ENCODE measurements around the gene AMH. TPM values are rescaled to one million over a fixed set of nuclear protein-coding genes. Genes with fewer than 3 reads are reported as not detected.

The AMH gene
- total and polyA plus RNA-seq, 3 donors from 2014 or later = 50.8 to 268 (median 180) TPM

- H3K9me3 ChIP-seq = no peaks in the 10 kb centered on the region
- no peak overlapping the region for H3K4me3 ChIP-seq
- peaks cover 32% of the 10 kb centered on the region for H3K4me1 ChIP-seq
- no peak for DNase-seq
- H3K27me3 ChIP-seq = no peaks in the 10 kb centered on the region
- peak overlapping the region; percentile 2 to 42 for H3K27ac ChIP-seq
- 72 to 79% methylated on average over 19 to 22 of the region's 28 CpGs for WGBS, 2 donors
- H3K36me3 ChIP-seq (ENCODE audit: low read depth, missing control alignments) = no peaks in the 10 kb centered on the region
- TF ChIP-seq POLR2A (IDR thresholded peaks at IDR 0.05) (no peak), CTCF (IDR thresholded peaks at IDR 0.05) (no peak)
- intact Hi-C loops (cut with DNase I; ENCODE audit: low total_unique reads) = no loop called here
Observed at GRCh38 chr19:2247433-2248101, 1.6 kb upstream of the AMH start.

GRCh38 chr19:2248136-2249009 is 750 bp upstream of the AMH start:
- WGBS, 2 donors = 46 to 79% methylated on average over 16 to 18 of the region's 21 CpGs
- intact Hi-C loops (cut with DNase I; ENCODE audit: low total_unique reads) = no loop called here
- peak overlapping the region in 1 of 2 donors; percentile 42 for H3K27ac ChIP-seq
- no peaks in the 10 kb centered on the region for H3K9me3 ChIP-seq
- DNase-seq = no peak
- no peaks in the 10 kb centered on the region for H3K27me3 ChIP-seq
- H3K4me1 ChIP-seq = peaks cover 39% of the 10 kb centered on the region
- no peak overlapping the region for H3K4me3 ChIP-seq
- TF ChIP-seq CTCF (IDR thresholded peaks at IDR 0.05) (no peak), POLR2A (IDR thresholded peaks at IDR 0.05) (no peak)
- H3K36me3 ChIP-seq (ENCODE audit: low read depth, missing control alignments) = no peaks in the 10 kb centered on the region

- no peaks in the 10 kb centered on the region for H3K36me3 ChIP-seq (ENCODE audit: low read depth, missing control alignments)
- peaks cover 39% of the 10 kb centered on the region for H3K4me1 ChIP-seq
- no peaks in the 10 kb centered on the region for H3K9me3 ChIP-seq
- intact Hi-C loops (cut with DNase I; ENCODE audit: low total_unique reads) = no loop called here
- H3K27me3 ChIP-seq = no peaks in the 10 kb centered on the region
- H3K27ac ChIP-seq = peak overlapping the region; percentile 41 to 47
- no peak for DNase-seq
- WGBS, 2 donors = 0 to 21% methylated on average over 4 to 41 of the region's 43 CpGs
- TF ChIP-seq CTCF (IDR thresholded peaks at IDR 0.05) = no peak
- no peak for TF ChIP-seq POLR2A (IDR thresholded peaks at IDR 0.05)
- no peak overlapping the region for H3K4me3 ChIP-seq
Observed at GRCh38 chr19:2249880-2250765, 1.0 kb downstream of the AMH start.

GRCh38 chr19:2250766-2251105 is 1.6 kb downstream of the AMH start:
- 3% methylated on average over 29 of the region's 40 CpGs; no CpG with 5 or more reads in 1 of the 2 donors for WGBS, 2 donors
- no peak for TF ChIP-seq POLR2A (IDR thresholded peaks at IDR 0.05)
- H3K4me3 ChIP-seq = peak overlapping the region in 1 of 2 donors; percentile 18
- peak overlapping the region in 1 of 2 donors; percentile 41 for H3K27ac ChIP-seq
- no peaks in the 10 kb centered on the region for H3K9me3 ChIP-seq
- peaks cover 39% of the 10 kb centered on the region for H3K4me1 ChIP-seq
- no peaks in the 10 kb centered on the region for H3K36me3 ChIP-seq (ENCODE audit: low read depth, missing control alignments)
- no peak for DNase-seq
- intact Hi-C loops (cut with DNase I; ENCODE audit: low total_unique reads) = no loop called here
- no peaks in the 10 kb centered on the region for H3K27me3 ChIP-seq
